Right kidney (tissue), 9 donors: ENCODE data around the gene PRSS2.
"Not testable (repeated sequence)": the region's sequence is repeated elsewhere in the genome, so short reads cannot be mapped to it uniquely, and the experiment has no call there.

Experiments used
- DNase-seq: peaks from one replicate; pipeline ENCODE4 v3.0.0-alpha.2; 2016
- long read RNA-seq, 8 donors: transcript quantifications; one replicate each; lab custom pipeline, GENCODE V29; 2026

Gene PRSS2
- long read RNA-seq, donor 1 = 0 reads
- long read RNA-seq, donor 2 = 0 reads
- long read RNA-seq, donor 3 = 0 reads
- long read RNA-seq, donor 4 = 0 reads
- long read RNA-seq, donor 5 = 0 reads
- long read RNA-seq, donor 6 = 0 reads
- long read RNA-seq, donor 7 = 0 reads
- long read RNA-seq, donor 8 = 0 reads

GRCh38 chr7:142770661-142771352 is at the start of gene PRSS2:
TSS of gene PRSS2 (plus strand) at chr7:142770970. CDS start at chr7:142770983, 13 bp downstream.
- DNase-seq = no peak

- DNase-seq = no peak
Measured at GRCh38 chr7:142720986-142721385, 49.8 kb upstream of the PRSS2 start.

DNA sequence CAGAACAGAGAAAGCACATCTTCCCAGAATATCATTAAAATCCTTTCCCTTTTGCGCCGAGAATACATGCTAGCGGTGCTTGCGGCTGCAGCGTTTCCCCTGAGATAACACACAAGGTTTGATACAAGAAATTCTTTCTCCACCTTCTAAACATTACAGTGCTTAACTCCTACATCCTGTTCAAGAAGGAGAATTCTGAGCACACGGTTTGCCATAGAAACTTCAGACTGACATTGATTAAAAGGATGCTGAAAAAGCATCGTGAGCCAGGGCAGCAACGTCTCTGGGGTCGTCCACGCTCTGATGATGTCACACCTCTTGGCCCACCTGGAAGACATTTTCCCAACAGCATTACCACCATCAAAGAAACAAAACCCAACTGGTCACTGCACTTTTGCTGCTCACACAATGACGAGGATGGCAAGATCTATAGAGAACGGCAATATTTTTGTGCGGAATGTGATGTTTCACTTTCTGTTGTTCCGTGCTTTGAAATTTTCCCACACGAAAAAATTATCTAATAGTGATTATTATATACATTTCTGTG is 48.4 kb upstream of the PRSS2 start:
- DNase-seq = no peak

GRCh38 chr7:142733271-142733670 is 37.5 kb upstream of the PRSS2 start:
- DNase-seq = no peak

DNA sequence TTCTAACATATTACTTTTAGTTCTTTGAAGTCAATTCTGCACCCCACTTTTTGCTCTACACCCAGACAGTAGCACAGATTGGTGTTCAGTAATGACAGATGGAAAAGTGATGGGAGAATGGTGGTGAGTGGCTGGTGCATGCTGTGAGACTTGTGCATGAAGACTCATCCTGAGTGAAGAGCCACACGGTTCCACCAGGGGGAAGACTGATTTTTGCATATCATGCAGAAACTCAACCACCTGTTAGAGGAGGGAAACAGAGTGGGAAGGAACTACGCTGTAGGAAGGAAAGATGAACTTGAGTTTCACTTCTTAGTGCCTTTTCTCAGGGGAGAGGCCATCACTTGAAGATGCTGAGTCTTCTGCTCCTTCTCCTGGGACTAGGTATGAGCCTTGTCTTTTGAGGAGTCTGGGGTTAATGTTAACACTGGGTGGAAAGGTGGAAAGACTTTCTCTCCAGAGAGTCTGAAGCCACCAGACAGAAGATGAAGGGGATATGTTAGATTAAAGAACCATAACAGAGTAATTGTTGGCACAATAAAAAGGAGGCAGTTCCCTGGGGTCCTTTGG is 30.8 kb upstream of the PRSS2 start:
- DNase-seq = no peak

DNA sequence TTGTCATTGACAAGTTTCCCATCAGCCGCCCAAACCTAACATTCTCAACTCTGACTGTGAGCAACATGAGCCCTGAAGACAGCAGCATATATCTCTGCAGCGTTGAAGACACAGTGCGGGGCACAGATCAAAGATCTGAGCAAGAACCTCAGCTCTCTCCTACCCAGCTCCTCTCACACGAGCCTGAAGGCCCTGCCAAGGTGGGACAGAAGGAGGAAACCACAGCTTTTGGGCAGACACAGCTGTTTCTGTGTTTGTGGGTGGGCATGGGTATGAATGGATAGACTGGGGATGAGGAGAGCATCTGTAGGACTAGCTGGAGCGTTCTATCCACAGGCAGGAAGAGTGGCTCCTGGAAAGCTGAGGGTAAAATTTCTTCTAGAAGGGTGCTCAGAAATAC is 30.0 kb upstream of the PRSS2 start:
- no peak for DNase-seq

DNA sequence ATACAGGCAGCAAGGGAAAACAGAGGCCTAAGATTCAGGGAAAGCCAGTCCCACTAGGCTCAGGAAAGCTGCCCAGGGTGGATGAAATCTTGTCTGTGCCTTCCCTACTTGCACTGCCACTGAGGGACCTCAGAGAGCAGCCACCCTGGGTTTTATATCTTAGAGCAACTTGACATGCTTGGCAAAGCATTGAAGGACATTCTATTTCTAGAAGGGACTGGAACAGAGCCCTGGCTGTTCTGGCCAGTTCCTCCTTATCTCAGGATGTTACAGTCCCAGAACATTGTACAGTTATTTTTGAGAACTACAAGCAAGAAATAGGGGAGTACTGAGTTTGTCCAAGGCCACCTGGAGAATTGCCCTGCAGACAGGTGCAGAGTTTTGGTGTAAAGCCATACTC is 28.8 kb upstream of the PRSS2 start:
- not testable (repeated sequence) for DNase-seq

DNA sequence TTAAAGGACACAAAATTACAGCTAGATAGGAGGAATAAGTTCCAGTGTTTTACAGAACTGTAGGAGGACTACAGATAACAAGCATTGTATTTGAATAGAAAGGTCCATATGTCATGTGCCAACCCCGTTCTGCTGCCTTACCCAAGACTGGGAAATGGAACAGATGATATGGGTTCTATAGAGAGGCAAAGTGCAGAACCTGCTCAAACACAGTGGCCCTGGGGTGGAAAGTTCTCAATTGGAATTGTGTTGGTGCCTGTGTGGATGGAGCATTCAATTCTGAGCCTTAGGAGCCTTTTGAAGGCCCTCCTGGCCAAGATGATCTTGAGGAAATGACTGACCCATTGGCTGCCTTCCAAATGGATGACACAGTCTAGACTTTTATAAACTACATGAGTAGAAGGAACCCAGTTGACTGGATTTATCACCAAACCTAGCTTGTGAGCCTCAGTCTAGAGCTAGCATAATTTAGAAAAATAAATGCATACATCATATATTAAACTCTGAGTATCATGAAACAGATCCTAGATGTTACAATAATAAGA is 25.6 kb upstream of the PRSS2 start:
- DNase-seq = no peak

GRCh38 chr7:142745745-142746144 is 25.0 kb upstream of the PRSS2 start:
- DNase-seq = no peak

- DNase-seq = no peak
Measured at GRCh38 chr7:142746264-142746663, 24.5 kb upstream of the PRSS2 start.

DNA sequence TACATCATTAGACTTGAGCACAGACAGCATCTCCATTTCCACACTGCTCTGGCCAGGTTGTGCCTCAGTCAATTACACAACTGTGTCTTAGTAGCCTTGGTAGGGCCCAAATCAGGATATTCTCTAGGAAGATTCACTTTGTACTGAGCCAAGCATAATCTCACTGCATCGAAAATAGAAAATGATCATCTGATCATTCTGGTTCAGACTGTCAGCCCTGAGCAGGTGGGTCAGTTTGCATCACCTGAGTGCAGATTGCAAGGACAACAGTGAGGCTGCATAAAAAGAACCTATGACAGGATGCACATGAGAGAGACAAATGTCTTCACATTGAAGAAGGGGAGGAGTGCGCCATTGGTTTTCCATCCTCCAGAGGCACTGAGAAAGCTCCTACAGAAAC is 22.4 kb upstream of the PRSS2 start:
- not testable (repeated sequence) for DNase-seq

DNA sequence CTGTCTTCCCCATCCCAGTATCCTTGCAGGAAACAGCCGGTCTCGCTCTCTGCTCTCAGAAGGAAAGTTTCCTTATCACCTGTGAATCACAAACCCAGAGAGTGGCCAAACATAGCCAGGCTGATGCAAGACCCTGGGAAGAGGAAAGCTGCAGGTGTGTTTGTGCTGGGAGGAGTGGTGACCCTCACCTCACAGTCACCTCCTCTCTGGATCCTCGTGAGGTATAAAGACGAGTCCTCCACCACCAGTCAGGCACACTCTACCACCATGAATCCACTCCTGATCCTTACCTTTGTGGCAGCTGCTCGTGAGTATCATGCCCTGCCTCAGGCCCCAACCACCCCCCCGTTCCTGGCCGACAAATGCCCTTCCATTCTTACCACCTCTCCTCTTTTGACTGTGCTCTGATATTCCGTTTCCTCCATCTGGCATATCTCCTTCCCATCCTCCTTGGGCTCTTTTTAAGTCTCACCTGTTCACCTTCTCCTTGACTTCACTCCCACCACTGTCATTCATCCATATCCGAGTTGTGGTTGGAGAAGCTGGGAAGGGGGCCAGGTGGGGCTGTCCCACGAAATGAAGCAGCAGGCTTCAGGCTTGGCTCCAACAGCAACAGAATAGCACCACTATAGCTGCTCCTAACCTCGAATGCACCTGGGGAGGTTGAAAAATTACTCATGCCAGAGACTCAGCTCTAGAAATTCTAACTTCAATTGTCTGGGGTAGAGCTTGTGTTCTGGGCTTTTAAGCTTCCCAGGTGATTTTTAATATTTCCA is 21.4 kb upstream of the PRSS2 start, which contains the start of gene PRSS1:
TSS of gene PRSS1 (plus strand) at position 255 of the 776 bp plus-strand sequence. CDS start at position 268, 13 bp downstream.
- no peak for DNase-seq

- DNase-seq = no peak
Measured at GRCh38 chr7:142750321-142750938, 20.3 kb upstream of the PRSS2 start.

DNA sequence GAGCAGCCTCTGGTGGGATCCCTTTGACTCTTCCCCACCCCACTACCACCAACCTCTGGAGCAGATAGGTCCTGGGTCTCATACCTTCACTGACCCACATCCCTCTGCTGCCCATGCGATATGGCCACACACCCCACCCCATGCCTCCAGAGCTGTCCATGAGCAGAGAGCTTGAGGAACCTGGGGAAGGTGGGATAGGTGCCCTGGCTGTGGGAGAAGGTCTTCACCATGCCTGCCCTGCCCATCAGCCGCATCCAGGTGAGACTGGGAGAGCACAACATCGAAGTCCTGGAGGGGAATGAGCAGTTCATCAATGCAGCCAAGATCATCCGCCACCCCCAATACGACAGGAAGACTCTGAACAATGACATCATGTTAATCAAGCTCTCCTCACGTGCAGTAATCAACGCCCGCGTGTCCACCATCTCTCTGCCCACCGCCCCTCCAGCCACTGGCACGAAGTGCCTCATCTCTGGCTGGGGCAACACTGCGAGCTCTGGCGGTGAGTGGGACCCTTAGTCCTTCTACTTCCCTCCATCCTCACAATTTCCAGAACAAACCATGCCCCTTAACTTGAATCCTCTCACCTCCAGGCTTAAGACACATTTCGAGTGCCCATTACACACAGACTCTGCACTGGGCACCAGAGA is 19.1 kb upstream of the PRSS2 start:
- DNase-seq = not testable (repeated sequence)

DNA sequence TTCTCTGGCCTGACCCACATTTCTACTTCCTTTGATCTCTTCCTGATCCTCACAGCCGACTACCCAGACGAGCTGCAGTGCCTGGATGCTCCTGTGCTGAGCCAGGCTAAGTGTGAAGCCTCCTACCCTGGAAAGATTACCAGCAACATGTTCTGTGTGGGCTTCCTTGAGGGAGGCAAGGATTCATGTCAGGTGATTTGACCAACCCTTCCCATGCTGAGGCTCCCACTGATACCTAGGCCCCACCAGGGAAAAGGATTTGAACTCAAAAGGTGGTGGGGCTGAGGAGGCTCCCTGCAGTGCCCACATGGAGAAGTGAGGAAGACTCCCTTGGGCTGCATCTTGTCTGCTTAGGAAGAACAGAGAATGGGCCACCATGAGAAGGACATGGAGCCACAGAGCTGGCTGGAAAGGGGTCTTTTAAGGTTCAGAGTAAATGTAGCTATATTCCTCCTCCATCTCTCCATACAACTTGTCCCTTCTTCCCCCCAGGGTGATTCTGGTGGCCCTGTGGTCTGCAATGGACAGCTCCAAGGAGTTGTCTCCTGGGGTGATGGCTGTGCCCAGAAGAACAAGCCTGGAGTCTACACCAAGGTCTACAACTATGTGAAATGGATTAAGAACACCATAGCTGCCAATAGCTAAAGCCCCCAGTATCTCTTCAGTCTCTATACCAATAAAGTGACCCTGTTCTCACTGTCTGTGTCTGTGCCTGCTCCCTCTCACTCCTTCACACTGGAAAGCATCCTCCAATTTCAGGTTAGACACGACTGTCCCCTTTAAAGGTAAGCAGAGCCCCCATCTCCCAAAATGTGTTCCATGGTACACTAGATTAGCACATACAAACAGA is 18.2 kb upstream of the PRSS2 start:
- no peak for DNase-seq

DNA sequence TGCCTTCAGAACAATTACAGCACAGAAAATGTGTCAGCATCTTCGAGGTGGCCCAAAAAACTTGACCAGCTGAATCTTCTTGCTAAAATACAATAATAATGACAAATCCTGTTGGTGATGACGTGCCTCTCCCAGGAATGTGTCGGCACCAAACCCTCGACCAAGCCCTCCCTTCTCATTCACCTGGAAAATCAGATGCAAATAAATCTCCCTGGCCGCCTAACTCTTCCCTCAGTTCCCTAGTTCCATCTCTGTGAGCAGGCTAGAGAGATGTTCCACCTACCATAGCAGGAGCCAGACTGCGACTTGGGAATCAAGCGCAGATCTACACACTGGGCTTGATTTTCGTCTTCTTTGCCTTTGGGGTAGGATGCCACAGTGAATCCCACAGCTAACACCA is 17.4 kb upstream of the PRSS2 start:
- DNase-seq = no peak

GRCh38 chr7:142753925-142754491 is 16.8 kb upstream of the PRSS2 start:
- DNase-seq = not testable (repeated sequence)

DNA sequence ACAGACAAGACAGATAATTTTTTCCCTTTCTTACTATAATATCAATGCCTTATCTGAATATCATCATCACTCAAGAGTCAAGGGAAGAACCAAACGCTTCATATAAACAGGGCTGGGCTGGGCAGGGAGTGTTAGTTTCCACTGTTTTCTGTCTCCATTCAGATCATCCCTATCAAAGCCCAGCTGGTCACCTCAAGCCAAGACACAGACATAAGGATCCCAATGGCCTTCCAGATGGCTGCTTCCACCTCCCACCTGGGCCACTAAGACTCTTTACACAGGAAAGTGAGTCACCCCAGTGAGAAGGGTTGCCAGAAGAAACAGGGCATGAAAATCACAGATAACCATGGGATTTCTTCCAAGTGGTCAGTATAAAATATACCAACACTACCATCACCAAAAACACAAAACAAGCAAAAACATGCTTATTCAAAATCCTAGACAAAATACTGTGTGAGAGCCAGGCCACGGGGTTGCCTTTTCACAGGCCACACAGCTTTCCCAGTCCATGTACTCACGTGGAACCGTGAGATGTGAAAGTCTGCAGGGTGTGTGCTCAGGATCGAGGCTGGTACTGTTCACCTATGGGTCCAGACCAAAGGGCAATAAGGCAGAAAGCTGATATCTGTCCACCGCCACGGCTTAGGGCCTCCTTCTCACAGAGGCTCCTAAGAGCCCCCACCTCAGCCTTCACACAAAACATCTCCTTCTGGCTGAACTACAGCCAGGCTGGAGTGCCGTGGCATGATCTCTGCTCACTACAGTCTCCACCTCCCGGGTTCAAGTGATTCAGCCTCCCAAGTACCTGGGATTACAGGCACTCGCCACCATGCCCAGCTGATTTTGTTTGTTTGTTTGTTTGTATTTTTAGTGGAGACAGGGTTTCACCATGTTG is 15.8 kb upstream of the PRSS2 start:
- DNase-seq = no peak

GRCh38 chr7:142758312-142758711 is 12.5 kb upstream of the PRSS2 start:
- DNase-seq = not testable (repeated sequence)
